ENCODE results near the gene AMMECR1L. TPM values are rescaled to one million over a fixed set of nuclear protein-coding genes. Genes with fewer than 3 reads are reported as not detected.
"Not testable (repeated sequence)": the region's sequence is repeated elsewhere in the genome, so short reads cannot be mapped to it uniquely, and the experiment has no call there.

AMMECR1L gene
- total RNA-seq, 1 donor from 2014 or later, result 17.2 TPM

DNA sequence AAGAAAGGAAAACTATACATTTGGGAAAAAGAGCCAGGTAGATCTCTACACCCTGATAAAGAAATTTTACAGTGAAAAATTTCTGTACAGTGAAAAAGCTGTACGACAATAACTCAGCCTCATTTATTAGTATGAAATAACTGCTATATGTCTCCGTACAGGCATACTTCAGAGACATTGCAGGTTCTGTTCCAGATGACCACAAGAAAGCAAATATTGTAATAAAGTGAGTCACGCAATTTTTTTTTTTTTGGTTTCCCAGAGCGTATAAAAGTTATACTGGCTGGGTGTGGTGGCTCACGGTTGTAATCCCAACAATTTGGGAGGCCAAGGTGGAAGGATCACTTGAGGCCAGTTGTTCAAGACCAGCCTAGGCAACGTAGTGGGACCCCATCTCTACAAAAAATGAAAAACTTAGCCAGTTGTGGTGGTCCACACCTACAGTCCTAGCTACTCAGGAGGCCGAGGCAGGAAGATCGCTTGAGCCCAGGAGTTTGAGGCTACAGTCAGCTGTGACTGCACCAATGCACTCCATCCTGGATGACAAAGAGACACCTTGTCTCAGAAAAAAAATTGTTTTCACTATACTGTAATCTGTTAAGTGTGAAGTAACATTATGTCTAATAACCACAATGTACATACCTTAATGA, 28.2 kb upstream of the AMMECR1L start:
- DNase-seq, result no peak
- ATAC-seq, result no peak
- Histone ChIP-seq H3K27ac (no peak overlapping the region), H3K4me3 (no peak overlapping the region), H3K4me1 (no peaks in the 10 kb centered on the region), H3K27me3 (no peaks in the 10 kb centered on the region), H3K36me3 (no peaks in the 10 kb centered on the region), H3K9me3 (no peaks in the 10 kb centered on the region)
- TF ChIP-seq, protein P1, sequence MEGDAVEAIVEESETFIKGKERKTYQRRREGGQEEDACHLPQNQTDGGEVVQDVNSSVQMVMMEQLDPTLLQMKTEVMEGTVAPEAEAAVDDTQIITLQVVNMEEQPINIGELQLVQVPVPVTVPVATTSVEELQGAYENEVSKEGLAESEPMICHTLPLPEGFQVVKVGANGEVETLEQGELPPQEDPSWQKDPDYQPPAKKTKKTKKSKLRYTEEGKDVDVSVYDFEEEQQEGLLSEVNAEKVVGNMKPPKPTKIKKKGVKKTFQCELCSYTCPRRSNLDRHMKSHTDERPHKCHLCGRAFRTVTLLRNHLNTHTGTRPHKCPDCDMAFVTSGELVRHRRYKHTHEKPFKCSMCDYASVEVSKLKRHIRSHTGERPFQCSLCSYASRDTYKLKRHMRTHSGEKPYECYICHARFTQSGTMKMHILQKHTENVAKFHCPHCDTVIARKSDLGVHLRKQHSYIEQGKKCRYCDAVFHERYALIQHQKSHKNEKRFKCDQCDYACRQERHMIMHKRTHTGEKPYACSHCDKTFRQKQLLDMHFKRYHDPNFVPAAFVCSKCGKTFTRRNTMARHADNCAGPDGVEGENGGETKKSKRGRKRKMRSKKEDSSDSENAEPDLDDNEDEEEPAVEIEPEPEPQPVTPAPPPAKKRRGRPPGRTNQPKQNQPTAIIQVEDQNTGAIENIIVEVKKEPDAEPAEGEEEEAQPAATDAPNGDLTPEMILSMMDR (IDR thresholded peaks at IDR 0.05), result no peak
- intact Hi-C loops (cut with DNase I), result no loop called here

DNA sequence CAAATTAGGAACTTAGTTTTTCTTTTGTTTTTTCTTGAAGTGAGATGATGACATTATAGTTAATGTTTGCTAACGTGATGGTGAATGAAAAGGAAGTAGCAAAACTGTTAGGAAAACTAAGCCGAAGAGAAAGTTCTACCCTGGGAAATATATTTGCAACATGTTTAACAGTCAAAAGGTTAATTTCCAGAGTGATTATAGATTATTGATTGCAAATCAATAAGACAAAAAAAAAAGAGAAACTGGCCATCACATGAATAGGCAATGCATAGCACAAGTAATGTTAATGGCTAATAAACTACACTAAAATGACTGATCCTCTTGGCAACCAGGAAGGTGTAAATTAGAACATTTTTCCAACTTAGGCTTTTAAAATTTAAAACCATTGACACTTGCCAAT, 26.0 kb upstream of the AMMECR1L start:
- intact Hi-C loops (cut with DNase I), result no loop called here
- Histone ChIP-seq H3K36me3 (no peaks in the 10 kb centered on the region), H3K9me3 (no peaks in the 10 kb centered on the region), H3K4me1 (no peaks in the 10 kb centered on the region), H3K27me3 (no peaks in the 10 kb centered on the region), H3K27ac (no peak overlapping the region), H3K4me3 (no peak overlapping the region)
- TF ChIP-seq, protein P1 (IDR thresholded peaks at IDR 0.05), result no peak
- no peak for ATAC-seq
- DNase-seq, result no peak

DNA sequence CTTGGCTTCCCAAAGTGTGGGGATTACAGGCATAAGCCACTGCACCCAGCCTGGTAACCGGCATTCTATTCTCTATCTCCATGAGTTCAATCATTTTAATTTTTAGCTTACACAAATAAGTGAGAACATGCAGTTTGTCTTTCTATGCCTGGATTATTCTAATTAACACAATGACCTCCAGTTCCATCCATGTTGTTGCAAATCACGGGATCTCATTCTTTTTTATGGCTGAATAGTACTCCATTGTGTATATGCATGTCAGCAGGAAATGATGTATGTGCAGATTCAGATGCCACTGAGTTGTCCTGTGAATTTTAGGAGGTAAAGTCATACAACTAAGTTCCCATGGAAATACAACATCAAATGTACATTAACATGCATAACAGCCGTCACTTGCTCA, 24.7 kb upstream of the AMMECR1L start:
- no peak for ATAC-seq

DNA sequence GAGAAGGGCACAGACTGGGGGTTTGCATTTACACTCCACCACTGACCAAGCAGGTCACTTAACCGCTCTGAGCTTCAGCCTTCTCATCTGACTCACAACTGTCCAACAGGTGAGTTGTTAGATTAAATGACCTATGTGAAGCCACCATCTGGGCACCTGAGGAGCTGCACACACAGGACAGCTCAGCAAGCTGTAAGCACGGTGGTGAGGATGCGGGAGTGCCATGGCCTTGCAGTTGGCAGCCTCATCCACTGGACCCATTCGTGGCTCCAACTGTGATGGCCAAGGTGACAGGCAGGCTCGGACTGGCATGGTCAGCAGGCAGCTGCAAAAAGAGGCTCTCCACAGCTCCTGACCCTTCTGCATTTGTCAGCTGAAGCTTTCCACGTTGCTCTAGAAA, 23.3 kb upstream of the AMMECR1L start:
- H3K27ac ChIP-seq, result no peak overlapping the region
- no peaks in the 10 kb centered on the region for H3K4me1 ChIP-seq
- intact Hi-C loops (cut with DNase I), result no loop called here
- no peaks in the 10 kb centered on the region for H3K9me3 ChIP-seq
- peaks cover 2% of the 10 kb centered on the region for H3K27me3 ChIP-seq
- ATAC-seq (no peak), DNase-seq (no peak)
- TF ChIP-seq, protein P1 (IDR thresholded peaks at IDR 0.05), result no peak
- no peak overlapping the region for H3K4me3 ChIP-seq
- no peaks in the 10 kb centered on the region for H3K36me3 ChIP-seq

More for the DNA sequence above, 24.7 kb upstream of the AMMECR1L start:
- no peak for DNase-seq
- no peak overlapping the region for H3K4me3 ChIP-seq
- TF ChIP-seq, protein P1 (IDR thresholded peaks at IDR 0.05), result no peak
- intact Hi-C loops (cut with DNase I), result no loop called here
- H3K9me3 ChIP-seq, result no peaks in the 10 kb centered on the region
- H3K4me1 ChIP-seq, result no peaks in the 10 kb centered on the region
- peaks cover 2% of the 10 kb centered on the region for H3K27me3 ChIP-seq
- no peaks in the 10 kb centered on the region for H3K36me3 ChIP-seq
- H3K27ac ChIP-seq, result no peak overlapping the region

DNA sequence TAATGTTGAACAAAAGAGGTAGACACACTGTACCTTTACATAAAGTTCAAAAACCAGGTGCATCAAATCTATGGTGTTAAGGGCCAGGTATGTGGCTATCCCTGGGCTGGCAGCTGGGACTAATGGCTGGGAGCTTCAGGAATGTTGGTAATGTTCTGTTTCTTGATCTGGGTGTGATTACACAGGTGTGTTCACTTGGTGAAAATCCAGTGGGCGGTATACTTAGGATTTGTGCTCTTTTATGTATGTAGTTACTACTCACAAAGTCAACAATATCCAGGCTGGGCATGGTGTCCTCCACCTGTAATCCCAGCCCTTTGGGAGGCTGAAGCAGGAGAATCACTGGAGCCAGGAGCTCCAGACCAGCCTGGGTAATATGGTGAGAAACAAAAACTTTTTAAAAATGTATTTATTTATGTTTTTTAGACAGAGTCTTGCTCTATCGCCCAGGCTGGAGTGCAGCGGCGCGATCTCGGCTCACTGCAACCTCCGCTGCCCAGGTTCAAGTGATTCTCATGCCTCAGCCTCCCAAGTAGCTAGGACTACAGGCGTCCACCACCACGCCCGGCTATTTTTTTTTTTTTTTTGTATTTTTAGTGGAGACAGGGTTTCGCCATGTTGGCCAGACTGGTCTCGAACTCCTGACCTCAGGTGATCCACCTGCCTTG, 22.1 kb upstream of the AMMECR1L start:
- H3K4me3 ChIP-seq; H3K27ac ChIP-seq; H3K36me3 ChIP-seq; intact Hi-C loops (cut with DNase I); H3K9me3 ChIP-seq; DNase-seq; H3K4me1 ChIP-seq; ATAC-seq; H3K27me3 ChIP-seq: not testable (repeated sequence)

DNA sequence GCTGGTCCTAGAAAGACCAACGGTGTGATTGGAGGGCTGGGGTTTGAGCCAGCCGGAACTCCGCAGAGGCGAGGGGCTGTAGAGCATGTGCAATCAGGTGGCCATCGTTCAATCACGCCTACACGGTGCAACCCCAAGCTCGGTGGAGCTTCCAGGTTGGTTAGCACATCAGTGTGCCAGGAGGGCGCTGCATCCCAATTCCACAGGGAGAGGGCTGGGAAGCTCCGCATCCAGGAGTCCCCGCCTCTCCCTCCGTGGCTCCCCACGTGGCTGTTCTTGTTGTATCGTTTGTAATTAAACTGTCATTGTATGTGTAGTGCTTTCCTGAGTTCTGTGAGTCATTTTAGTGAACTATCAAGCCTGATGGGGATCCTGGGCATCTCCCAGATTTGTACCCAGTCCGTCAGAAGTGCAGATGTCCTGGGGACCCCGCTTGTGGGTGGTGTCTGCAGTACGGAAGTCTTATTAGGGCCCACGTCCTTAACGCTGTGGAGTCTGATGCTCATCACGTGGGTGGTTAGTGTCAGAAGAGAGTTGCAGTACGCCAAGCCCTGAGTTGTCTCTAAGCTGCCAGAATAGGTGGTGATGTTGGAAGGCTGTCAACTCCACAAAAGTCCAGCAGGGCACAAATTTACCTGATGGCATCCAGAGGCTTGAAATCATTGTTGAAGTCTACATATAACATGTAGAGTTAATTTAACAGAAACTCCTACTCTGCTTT, 20.6 kb upstream of the AMMECR1L start:
- Histone ChIP-seq H3K4me3 (no peak overlapping the region), H3K27me3 (peaks cover 2% of the 10 kb centered on the region), H3K36me3 (no peaks in the 10 kb centered on the region), H3K4me1 (no peaks in the 10 kb centered on the region), H3K9me3 (no peaks in the 10 kb centered on the region), H3K27ac (no peak overlapping the region)
- no peak for ATAC-seq
- intact Hi-C loops (cut with DNase I), result no loop called here
- DNase-seq, result no peak
- TF ChIP-seq, protein P1 (IDR thresholded peaks at IDR 0.05), result no peak
